ENCODE results near the gene LTO1.

DNA sequence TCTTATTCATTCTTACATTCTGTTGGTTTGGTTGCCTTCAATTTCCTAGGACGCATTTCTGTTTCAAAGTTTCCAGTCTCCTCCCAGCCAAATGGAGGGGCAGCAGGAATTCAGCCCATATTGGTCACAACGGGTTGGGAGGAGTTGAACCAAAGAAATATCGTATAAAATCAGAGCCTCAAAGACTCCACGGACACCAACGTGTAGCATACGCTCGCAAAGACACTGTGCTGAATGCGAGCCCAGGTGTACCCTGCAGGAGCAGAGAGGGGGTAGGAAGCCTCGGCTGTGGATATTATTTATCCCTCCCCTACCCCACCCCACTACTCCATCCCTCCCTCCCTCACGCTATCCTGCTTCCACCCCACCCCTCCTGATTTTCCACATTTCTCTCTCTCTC lies 49.7 kb downstream of the LTO1 start:
- no peak for TF ChIP-seq GATA2 (IDR thresholded peaks at IDR 0.05; ENCODE audit: low read depth, low read length)
- TF ChIP-seq GATA3 (IDR thresholded peaks at IDR 0.05; ENCODE audit: low read depth, low read length) = no peak

Measured in SH-SY5Y (cell line).